Stimulated activated CD4-positive, alpha-beta T cell treated with anti-CD3 and anti-CD28 coated beads, Interleukin-1b, Interleukin-23, amount 100 ng/mL, for 24 hours (primary cell): ENCODE results near the gene CPA1.

Source experiments
- DNase-seq, 4 experiments: peaks; one replicate each; pipeline ENCODE4 v3.0.0-alpha.2; 2020; ENCODE audit warnings: low read depth in 4 of 4, low spot score in 1 of 4

Gene CPA1

DNA sequence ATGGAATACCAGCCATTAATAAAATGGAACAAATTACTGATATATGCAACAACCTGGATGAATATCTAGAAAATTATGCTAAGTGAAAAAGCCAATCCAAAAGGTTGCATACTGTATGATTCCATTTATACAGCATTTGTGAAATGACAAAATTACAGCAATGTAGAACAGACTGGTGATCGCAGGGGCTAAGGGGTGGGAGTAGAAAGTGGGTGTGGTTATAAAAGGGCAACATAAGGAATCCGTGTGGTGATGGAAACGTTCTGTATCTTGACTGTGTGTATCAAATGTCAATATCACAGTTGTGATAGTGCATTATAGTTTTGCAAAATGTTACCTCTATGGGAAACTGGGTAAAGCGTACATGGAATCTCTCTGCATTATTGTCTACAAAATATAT lies 45.5 kb downstream of the CPA1 start:
- DNase-seq, result no peak

DNA sequence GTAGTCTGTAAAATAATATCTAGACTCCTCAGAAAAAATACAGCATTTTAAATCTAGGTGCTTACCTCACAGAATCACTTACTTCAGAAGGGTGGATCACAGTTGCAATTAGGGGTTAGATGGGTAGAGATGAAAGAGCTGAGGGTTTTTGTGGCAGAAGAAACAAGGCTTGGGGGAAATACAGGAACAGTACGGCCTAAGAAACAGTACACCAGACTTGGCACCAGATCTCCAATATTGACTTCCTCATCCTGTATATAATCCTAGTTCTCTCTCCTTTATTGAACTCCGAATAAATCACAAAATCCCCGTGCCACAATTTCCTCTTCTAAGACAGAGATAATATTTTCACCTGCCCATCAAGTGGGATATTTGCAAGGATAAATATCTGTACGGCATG lies 46.3 kb downstream of the CPA1 start:
- no peak for DNase-seq

DNA sequence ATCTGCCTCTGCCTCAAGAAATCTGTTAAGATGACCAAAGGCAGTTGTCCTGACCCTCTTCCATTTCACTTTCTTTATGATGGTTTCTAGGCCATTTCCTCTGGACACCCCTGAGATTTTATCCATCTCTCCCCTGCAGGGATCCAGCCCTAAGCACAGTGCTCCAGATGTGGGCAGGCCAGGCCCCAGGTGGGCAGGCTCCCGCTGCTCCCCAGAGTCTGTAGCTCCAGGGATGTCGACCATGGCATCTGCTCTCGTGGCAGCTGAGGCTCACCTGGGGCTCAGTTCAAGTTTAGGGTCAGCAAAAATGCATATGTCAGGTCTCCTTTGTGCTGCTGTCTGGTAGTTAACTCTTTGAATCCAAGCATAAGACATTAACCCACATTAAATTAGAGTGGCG lies 48.7 kb downstream of the CPA1 start:
- no peak for DNase-seq

DNA sequence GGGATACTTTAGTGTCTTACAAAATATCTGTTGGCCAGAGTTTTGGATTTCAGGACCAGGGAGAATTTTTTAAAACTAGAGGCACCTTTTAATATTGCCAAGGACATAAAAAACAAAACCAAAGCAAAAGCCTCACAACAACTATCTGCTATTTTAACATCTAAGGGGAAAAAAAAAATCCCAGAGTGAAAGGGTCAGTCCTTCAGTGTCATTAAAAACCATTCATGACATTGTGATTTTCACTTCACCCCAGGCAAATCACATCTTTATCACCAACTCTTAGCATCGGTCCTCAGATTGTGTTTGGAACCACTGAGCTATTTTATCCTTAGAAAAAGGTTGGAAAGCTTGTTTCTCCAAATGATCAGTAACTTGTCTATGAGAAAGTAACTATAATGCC lies 49.8 kb downstream of the CPA1 start:
- DNase-seq, result no peak

DNA sequence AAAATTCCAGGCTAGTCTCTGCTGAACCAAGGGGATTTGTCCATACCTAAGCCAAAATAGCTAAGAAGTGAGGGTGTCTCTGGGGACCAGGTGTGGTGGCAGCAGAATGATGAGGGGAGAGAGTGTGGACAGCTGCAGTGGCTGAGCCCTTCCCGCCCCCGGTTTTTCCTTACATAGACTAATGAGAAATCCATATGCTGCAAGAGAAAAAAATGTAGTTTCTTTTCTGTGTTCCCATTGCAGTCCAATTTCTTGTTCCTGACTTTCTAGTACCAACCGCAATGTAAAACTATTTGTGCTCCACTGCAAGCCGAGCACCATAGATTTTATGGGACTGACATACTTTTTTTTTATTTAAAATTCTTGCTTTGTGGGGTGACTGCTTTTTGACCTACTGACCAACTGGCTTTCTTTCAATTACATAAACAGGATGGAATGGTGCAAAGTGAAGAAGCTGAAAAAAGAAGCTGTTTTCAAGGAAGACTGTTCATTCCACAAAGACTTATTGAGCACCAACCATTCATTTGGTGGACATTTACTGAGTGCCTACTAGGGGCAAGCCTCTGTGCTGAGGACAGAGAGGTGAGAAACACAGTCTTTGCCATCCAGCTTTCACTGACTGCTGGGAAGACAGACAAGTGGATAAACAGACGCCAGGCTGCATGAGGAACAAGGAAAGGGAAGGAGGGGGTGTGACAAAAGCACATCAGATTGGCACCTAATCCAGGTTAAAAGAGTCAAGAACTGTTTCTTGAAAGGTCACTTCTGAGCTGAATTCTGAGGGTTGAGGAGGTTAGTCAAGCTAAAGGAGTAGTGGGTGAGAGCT lies 50.8 kb downstream of the CPA1 start:
- no peak for DNase-seq

DNA sequence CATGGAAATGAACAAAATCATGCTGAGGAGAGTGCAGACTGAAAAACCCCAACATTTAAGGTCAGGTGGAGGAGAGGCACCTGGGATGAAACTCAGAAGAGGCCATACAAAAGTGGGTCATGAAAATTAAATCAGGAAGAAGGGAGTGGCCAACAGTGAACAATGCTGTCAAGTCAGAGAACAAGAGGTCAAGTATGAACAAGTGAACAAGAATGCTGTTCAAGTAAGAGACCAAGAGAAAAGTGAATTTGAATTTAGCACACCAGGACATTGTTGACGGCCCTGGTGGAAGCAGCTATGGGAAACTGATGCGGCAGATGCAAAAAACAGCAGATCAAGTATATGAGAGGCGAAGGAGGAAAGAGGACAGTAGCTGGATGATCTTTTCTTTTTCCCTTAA lies 52.6 kb downstream of the CPA1 start:
- no peak for DNase-seq

DNA sequence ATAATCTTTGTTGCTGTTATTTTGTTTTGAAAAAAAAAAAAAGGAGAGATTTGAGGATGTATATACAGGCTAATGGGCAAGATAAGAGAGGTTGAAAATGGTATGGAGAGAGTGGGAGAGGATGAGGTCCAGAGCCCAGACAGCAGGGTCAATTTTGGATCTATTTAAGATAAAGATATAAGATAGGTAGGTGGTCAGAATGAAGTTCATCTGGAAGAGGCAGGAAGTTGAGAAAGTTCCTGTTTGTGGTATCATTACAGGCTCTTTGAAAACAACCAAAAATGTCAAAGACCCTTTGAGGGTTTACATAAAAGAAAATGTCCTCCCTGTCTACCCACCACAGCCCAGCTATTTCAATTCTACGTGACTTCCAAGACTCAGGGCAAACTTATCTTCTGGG lies 53.0 kb downstream of the CPA1 start:
- DNase-seq, result no peak

DNA sequence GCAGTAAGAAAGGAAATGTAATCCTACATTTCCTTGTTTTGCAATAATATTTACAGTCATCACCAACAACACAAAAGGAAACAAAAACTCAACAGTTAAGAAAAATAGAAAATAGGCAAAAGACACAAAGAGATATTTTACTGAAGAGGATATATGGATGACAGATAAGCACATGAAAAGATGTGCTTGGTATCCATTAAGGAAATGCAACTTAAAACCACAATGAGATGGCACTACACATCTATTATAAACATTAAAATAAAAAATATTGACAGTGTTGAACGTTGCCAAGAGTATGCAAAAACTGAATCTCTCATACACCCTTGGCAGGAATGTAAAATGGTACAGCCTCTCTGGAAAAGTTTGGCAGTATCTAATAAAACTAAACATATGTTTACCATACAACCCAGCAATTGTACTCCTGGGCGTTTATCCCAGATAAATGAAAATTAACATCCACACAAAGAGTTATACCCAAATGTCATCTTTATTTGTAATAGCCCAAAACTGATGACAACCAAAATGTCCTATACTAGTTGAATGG lies 55.1 kb downstream of the CPA1 start:
- DNase-seq, result no peak

DNA sequence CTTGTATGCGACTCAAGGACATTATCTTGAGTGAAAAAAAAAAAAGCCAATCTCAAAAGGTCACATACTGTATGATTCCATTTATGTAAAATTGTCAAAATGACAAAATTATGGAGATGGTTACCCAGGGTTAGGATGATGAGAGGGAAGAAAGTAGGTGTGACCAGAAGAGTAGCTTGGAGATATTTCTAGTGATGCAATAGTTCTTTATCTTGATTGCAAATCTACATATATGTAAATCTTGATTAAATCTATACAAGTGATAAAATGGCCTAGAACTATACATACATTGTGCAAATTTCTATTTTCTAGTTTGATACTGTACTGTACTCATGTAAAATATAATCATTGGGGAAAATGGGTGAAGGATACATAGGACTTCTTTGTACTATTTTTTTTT lies 56.0 kb downstream of the CPA1 start:
- no peak for DNase-seq
